Measurements from ENCODE around the gene KCNA10.

- TF ChIP-seq CTCF (IDR thresholded peaks at IDR 0.05) (no peak), POLR2AphosphoS5 (IDR thresholded peaks at IDR 0.05) (no peak)
These were observed 4.0 kb upstream of the KCNA10 start for GRCh38 chr1:110523011-110523410.

All from transverse colon (tissue), 4 donors.